GM21619 (cell line): ENCODE measurements around the gene FANK1.
A peak's percentile ranks its signal among the peaks of the same experiment; 100 is the strongest.
"Not testable (repeated sequence)": the region's sequence is repeated elsewhere in the genome, so short reads cannot be mapped to it uniquely, and the experiment has no call there.

Experiments used
- ATAC-seq: cut with Tn5 transposase; IDR thresholded peaks from one replicate; pipeline ENCODE4 v1.9.1; 2021; ENCODE audit not compliant: unreplicated experiment

FANK1 gene

GRCh38 chr10:125926247-125926646 is 29.9 kb downstream of the FANK1 start:
- no peak for ATAC-seq

GRCh38 chr10:125927265-125927664 is 30.9 kb downstream of the FANK1 start:
- not testable (repeated sequence) for ATAC-seq

DNA sequence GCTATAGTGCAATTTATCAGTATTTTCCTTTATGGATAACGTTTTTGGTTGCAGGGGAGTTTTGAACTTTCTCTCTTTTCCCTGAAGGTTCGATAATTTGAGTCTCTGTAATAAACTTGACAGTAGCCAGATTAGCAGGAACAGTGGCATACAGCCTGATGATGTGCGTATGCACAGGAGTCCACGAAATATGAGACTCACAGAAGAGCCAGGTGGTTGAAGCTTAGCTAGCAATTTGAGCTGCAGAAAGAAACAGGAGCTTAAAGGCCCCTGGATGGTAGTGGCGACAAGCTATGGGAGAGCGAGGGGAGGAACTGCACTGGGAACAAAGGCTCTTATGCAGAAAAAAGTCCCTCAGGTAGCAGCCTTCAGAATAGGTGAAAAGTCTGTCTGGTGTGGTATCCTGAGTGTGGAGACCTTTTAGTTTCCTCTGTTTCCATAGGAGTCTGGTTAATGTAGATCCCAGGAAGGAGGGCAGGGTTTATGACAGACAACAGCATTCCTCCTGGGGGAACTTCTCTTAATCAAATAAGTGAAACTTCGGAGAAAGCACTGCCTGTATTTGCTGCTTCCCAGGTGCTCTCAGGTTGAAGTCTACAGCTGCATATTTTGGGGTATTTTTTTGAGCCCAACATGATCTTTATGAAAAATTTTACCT is 32.7 kb downstream of the FANK1 start:
- ATAC-seq = no peak

GRCh38 chr10:125929618-125930017 is 33.3 kb downstream of the FANK1 start:
- ATAC-seq = no peak

GRCh38 chr10:125933693-125934092 is 37.3 kb downstream of the FANK1 start:
- no peak for ATAC-seq

DNA sequence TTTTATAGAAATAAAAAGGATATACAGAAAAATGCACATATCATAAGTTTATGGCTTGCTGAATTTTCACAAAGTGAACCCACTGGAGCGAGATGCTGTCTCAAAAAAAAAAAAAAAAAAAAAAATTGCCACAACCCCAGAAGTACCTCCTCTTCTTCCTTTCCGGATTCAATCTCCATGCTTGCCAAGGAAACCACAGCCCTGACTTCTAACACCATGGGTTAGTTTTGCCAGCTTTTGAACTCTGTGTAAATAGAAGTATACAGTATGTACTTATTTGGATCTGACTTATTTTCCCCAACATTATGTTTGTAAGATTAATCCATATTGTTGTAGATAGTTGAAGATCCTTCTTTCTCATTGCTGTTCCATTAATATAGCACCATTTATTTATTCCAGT is 40.0 kb downstream of the FANK1 start:
- no peak for ATAC-seq

GRCh38 chr10:125940515-125940914 is 44.2 kb downstream of the FANK1 start:
- ATAC-seq = no peak

- ATAC-seq = no peak
Observed at GRCh38 chr10:125951290-125951689, 54.9 kb downstream of the FANK1 start.

DNA sequence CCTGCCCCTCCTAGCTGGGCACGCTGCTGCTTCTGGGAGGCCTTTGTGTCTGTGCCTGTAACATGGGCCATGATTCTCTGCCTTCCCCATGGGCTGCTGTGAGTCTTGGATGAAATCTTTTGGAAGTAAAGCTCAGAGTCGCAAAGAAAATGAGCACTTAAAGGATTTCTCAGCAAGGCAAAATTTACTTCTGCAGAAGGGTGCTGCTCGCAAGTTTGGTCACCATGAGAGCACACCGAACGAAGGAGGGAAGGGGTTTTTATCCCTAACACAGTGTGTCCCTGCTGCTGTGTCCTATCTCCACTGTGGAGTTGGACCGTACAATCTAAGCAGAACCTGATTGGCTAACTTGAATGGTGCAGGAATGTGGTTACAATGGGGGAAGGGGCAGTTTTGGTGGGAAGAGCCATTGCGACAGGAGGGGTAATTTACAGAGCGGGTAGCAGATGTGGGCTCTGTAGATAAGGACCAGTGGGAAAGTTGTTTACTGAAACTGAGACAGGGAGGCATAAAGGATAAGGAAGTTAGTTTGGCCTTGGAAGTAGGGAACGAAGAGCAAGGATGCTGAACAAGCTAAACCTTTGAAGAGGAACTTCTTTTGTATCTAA is 57.5 kb downstream of the FANK1 start:
- no peak for ATAC-seq

- no peak for ATAC-seq
Observed at GRCh38 chr10:125955766-125956165, 59.4 kb downstream of the FANK1 start.

DNA sequence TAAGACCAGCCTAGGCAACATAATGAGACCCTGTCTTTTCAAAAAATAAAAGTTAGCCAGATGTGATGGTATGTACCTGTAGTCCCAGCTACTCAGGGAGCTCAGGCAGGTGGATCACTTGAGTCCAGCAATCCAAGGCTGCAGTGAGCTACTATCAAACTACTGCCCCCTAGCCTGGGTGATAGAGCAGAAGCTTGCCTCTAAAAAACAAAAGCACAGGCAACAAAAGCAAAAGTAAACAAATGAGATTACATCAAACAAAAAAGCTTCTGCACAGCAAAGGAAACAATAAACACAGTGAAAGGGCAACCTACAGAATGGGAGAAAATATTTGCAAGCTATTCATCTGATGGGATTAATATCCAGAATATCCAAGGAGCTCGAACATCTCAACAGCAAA is 65.4 kb downstream of the FANK1 start:
- no peak for ATAC-seq

DNA sequence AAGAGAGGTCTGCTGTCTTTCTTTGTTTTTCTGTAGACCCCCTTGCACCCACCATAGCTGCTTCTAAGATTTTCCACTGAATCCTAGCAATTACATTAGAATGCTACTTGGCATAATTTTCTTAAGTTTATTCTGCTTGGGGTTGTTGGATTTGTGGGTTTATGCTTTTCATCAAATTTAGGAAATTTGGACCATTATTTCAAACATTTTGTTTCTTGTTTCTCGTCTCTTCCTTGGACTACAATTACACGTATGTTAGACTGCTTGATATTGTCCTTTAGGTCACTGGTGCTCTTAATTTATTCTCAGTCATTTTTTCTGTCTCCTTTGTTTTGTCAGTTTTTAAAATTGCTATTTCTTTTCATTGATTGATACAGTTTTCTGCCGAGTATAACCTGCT is 65.8 kb downstream of the FANK1 start:
- no peak for ATAC-seq

DNA sequence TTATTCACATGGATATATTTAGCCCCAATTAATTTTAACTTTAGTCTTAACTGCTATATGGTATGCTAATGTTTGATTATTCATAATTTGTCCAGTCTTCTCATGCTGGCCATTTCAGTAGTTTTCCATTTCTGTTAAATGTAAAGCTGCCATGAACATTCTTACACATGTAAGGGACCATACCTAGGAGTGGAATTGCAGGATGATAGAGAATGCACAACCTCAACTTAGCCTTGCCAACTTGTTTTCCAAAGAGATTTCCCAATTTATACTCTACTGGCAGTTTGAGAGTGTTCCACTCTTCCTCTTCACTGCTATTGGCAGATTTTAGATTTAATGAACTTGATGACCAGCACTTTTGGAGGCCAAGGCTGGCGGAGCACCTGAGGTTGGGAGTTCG is 68.2 kb downstream of the FANK1 start:
- no peak for ATAC-seq

- no peak for ATAC-seq
Observed at GRCh38 chr10:125967533-125967932, 71.2 kb downstream of the FANK1 start.

DNA sequence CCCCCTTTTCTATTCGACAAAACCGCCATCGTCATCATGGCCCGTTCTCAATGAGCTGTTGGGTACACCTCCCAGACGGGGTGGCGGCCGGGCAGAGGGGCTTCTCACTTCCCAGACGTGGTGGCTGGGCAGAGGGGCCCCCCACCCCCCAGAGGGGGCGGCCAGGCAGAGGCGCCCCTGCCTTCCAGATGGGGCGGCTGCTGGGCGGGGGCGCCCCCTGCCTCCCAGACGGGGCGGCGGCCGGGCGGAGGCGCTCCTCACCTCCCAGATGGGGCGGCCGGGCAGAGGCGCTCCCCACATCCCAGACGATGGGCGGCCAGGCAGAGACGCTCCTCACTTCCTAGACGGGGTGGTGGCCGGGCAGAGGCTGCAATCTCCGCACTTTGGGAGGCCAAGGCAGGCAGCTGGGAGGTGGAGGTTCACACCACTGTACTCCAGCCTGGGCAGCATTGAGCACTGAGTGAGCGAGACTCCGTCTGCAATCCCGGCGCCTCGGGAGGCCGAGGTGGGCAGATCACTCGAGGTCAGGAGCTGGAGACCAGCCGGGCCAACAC is 73.8 kb downstream of the FANK1 start:
- not testable (repeated sequence) for ATAC-seq

DNA sequence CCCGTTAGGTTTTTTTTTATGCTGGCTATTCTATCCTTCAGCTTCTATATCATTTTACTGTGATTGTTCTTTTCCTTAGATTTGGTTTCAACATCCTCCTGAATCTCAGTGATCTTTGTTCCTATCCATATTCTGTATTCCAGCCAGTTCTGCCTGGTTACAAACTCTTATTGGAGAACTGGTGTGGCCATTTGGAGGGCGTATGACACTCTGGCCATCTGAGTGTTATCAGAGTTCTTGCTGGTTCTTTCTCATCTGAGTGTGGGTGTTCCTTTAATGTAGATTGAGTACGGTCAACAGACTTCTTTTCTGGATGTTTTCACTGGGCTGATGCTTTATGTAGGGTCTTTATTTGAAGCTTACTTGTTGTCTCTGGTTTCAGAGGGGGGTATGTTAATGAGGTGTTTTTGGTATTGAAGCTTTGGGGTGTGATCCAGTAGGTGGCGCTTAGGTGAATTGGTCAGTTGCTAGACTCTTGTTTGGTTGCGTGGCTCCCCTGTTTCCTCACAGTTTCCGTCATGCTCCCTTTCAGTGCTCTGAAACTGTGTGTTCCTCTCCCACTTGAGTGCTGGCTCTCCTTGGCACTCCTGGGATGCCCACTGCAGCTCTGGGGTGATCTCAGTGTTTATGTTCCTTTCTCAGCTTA is 80.7 kb downstream of the FANK1 start:
- ATAC-seq = no peak

GRCh38 chr10:125979976-125980375 is 83.6 kb downstream of the FANK1 start:
- ATAC-seq = no peak

DNA sequence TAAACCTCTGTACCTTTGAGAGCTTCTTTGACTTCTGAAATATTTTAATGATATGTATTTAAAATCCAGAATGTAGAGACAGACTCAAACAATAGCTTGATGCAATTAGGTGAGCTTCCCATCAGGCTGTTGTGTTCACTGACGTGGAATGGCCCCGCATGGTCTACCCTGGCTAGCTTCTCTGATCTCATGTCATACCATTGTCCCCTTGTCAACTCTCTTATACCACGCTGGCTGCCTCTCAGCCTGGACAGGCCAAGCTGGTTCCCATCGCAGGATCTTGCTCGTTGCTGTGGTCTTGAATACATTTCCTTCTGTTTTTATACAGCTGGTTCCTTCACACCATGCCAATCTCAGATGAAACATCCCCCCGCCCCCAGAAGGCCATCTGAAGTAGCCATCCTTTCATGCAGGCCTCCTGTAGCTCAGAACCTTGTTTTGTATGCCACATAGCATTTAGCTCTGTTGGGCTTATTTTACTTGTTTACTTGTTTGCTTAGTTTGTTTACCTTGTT is 84.2 kb downstream of the FANK1 start:
- no peak for ATAC-seq

DNA sequence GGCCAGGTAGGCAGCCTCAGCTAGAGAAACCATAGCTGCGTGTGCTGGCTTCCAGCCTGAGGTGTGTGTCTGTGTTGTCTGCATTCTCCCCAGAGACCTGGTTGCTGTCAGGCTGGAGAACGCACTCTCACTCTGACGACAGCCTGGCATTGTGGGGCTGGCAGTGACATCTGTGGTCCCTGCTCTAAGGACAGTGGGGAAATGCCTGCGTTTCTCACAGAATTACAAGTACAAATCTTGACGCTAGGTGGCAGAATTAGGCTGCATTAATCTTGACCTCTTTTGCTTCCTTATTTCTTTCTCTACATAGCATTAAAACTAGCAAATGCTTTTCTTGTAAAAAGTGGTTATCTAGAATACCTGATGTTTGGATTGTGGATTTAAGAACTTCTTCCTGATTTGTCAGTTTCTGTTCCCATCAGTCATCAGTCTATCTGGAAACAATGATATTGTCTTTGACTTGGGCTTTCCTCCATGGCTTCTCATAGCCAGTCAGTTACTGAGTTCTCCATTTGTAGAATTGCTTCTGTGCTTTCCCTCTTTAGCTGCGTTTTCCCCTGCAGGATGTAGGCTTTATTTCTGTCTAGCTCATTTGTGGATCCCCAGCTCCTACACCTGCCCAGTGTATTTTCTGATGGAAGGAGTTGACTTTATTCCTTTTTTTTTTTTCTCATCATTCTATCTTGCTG is 86.0 kb downstream of the FANK1 start:
- peak; percentile 78 for ATAC-seq

- ATAC-seq = no peak
Observed at GRCh38 chr10:125983161-125983560, 86.8 kb downstream of the FANK1 start.

- no peak for ATAC-seq
Observed at GRCh38 chr10:125983656-125984055, 87.3 kb downstream of the FANK1 start.
